ENCODE data around the gene RRAS.
"Not testable (repeated sequence)": the region's sequence is repeated elsewhere in the genome, so short reads cannot be mapped to it uniquely, and the experiment has no call there.

Gene RRAS

DNA sequence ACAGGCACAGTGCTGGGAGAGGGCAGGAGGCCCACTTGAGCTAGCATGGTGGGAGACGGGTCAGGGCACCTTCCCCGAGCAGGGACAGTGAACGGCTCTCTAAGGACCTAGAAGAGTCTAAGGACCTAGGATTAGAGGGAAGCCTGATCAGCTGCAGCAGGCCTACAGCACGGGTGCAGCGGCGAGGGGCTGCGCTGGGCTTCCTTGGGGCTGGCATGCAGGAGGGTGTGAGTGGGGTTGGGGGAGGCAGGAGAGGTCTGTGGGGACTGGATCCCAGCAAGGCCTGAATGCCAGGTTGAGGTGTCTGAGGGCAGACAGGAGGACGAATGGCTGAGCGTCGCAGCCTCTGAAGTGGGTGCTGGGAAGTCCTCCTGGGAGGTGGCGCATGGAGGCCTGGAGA, 5.6 kb upstream of the RRAS start:
- H3K9me3 ChIP-seq (ENCODE audit: control insufficient read depth, insufficient read depth, low read length), result no peaks in the 10 kb centered on the region
- H3K4me1 ChIP-seq (ENCODE audit: control insufficient read depth, insufficient read depth, low read length), result peaks cover 5% of the 10 kb centered on the region
- peaks cover 37% of the 10 kb centered on the region for H3K36me3 ChIP-seq (ENCODE audit: control insufficient read depth, insufficient read depth, low read length)
- no peak overlapping the region for H3K4me3 ChIP-seq (ENCODE audit: low read depth, low read length)
- H3K27me3 ChIP-seq (ENCODE audit: control insufficient read depth, insufficient read depth, low read length), result no peaks in the 10 kb centered on the region
- H3K9ac ChIP-seq (ENCODE audit: low read depth, low read length), result no peak overlapping the region

DNA sequence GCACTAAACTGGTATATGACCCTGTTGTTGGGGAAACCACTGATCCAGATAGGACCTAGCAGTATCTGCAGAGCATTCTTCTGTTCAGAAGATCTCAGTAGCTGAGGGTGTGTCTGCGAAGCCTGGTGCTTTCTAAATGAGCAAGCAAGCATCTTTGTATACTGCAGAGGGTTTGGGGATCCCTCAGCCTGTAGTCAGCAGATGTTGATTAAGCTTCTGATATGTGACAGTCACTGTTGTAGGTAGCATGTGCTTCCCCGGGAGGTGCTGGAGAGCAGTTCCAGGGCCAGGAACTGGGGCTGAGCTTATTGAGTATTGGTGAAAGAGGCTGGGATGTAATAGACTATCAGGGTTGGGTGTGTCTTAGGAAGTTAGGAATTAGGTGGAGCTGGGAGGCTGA, 3.5 kb upstream of the RRAS start:
- H3K9me3 ChIP-seq (ENCODE audit: control insufficient read depth, insufficient read depth, low read length), result no peaks in the 10 kb centered on the region

DNA sequence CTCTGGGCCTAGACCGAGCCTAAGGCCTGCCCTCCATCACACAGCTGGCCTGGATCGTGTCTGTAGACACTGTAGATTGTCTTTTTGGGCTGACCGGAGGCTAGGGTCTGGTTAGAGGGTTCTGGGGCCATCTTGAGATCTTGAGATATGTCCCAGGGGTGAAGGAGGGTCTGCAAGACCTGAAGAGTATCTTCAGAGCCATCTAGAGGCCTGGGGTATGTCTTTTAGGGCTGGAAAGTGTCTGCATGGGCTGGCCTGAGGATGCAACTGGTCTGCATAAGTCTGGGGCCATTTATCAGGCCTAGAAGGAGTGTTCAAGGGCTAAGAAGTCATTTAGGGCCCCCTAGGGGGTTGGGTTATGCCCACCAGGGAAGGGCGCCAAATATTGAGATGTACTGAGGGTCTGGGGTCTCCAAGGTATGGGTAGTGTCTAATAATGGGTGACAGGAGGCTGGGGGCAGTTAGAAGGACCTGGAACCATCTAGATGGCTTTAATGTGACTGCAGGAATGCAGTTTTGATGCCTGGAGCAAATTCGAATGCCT, 2.6 kb upstream of the RRAS start:
- peaks cover 7% of the 10 kb centered on the region for H3K4me1 ChIP-seq (ENCODE audit: control insufficient read depth, insufficient read depth, low read length)
- H3K9ac ChIP-seq (ENCODE audit: low read depth, low read length), result peak overlapping the region; percentile 97

More for the DNA sequence above, 3.5 kb upstream of the RRAS start:
- H3K36me3 ChIP-seq (ENCODE audit: control insufficient read depth, insufficient read depth, low read length), result peaks cover 25% of the 10 kb centered on the region
- H3K9ac ChIP-seq (ENCODE audit: low read depth, low read length), result no peak overlapping the region
- H3K4me1 ChIP-seq (ENCODE audit: control insufficient read depth, insufficient read depth, low read length), result peaks cover 5% of the 10 kb centered on the region
- no peak overlapping the region for H3K4me3 ChIP-seq (ENCODE audit: low read depth, low read length)
- H3K27me3 ChIP-seq (ENCODE audit: control insufficient read depth, insufficient read depth, low read length), result no peaks in the 10 kb centered on the region

DNA sequence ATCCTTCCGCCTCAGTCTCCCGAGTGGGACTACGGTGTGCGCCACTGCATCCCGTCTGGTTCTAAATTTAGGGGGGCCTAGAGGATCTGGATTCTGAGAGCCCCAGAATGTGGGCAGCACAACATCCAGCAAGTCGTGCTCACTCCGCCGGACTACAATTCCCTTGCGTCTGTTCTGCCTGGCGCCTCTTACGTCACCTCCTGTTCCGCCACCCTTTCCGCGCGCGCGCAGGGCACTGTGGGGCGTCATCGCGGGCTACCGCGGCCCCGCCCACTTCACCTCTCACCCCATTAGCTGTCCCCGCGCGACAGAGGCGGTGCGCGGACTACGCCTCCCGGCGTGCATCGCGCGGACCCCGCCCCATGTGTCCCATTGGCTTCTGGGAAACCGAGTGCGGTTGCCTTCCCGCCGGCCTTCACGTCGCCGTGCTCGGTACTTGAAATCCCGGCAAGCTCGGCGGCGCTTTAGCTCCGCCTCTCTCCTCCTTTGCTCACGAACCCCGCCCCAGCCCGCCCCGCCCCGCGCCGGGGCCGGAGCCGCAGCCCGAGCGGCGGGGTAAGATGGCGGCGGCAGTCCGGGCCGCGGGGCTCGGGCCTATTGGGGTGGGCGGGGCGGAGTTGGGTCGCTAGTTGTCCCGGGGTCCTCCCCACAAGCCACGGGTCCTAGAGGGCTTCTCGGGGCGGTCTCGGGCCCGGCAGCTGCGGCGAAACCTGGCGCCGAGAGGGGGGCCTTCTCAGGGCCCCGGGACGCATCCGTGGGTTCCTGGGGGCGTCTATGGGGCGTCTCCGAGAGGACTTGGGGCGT, 1.9 kb upstream of the RRAS start, which contains the start of gene SCAF1:
Gene SCAF1, plus strand, starts transcription at position 522 of the 804 bp plus-strand sequence. CDS start 2,818 bp downstream, outside the sequence.
- H3K4me3 ChIP-seq (ENCODE audit: low read depth, low read length), result peak within 1 kb of the TSS; percentile 99
- H3K9ac ChIP-seq (ENCODE audit: low read depth, low read length), result peak within 1 kb of the TSS; percentile 97
- H3K4me1 ChIP-seq (ENCODE audit: control insufficient read depth, insufficient read depth, low read length), result peaks cover 7% of the 10 kb centered on the region

More for the DNA sequence above, 2.6 kb upstream of the RRAS start:
- H3K4me3 ChIP-seq (ENCODE audit: low read depth, low read length), result peak overlapping the region; percentile 99
- H3K9me3 ChIP-seq (ENCODE audit: control insufficient read depth, insufficient read depth, low read length), result no peaks in the 10 kb centered on the region
- H3K27me3 ChIP-seq (ENCODE audit: control insufficient read depth, insufficient read depth, low read length), result no peaks in the 10 kb centered on the region
- H3K36me3 ChIP-seq (ENCODE audit: control insufficient read depth, insufficient read depth, low read length), result peaks cover 25% of the 10 kb centered on the region

DNA sequence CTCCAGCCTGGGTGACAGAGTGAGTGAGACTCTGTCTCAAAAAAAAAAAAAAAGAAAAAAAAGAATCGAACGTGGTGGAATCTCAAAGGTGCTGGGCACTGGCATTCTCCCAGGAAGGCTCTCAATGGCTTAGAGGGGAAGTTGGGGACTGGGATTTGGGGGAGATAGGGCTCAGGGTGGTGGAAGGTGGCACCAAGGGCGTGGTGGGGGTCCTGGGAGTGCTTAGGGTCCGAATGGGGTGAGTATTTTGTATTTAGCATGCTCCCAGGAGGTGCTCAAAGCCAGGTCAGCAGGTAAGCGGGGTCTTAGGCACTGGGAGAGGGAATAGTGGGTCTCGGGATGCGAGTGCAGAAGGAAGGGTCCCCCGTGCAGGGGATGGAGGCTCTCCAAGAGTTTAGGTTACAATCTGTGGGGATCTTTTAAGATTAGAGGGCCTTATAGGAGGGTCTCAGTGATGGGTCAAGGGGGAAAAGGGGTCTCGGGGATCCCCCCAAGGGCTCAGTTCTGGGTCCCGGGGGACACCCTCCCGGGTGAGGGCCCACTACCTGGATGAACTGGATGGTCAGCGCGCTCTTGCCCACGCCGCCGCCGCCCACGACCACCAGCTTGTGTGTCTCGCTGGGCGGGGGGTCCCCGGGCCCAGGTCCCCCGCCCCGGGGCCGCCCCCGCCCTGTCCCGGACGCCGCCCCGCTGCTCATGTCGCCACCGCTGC, 386 bp downstream of the RRAS start:
- no peaks in the 10 kb centered on the region for H3K9me3 ChIP-seq (ENCODE audit: control insufficient read depth, insufficient read depth, low read length)
- H3K4me3 ChIP-seq (ENCODE audit: low read depth, low read length), result peak overlapping the region; percentile 50
- H3K4me1 ChIP-seq (ENCODE audit: control insufficient read depth, insufficient read depth, low read length), result peaks cover 7% of the 10 kb centered on the region
- peaks cover 4% of the 10 kb centered on the region for H3K36me3 ChIP-seq (ENCODE audit: control insufficient read depth, insufficient read depth, low read length)
- H3K9ac ChIP-seq (ENCODE audit: low read depth, low read length), result no peak overlapping the region
- H3K27me3 ChIP-seq (ENCODE audit: control insufficient read depth, insufficient read depth, low read length), result no peaks in the 10 kb centered on the region

More for the DNA sequence above, 1.9 kb upstream of the RRAS start, which contains the start of gene SCAF1:
- Histone ChIP-seq H3K36me3 (ENCODE audit: control insufficient read depth, insufficient read depth, low read length) (peaks cover 19% of the 10 kb centered on the region), H3K9me3 (ENCODE audit: control insufficient read depth, insufficient read depth, low read length) (no peaks in the 10 kb centered on the region), H3K27me3 (ENCODE audit: control insufficient read depth, insufficient read depth, low read length) (no peaks in the 10 kb centered on the region)

DNA sequence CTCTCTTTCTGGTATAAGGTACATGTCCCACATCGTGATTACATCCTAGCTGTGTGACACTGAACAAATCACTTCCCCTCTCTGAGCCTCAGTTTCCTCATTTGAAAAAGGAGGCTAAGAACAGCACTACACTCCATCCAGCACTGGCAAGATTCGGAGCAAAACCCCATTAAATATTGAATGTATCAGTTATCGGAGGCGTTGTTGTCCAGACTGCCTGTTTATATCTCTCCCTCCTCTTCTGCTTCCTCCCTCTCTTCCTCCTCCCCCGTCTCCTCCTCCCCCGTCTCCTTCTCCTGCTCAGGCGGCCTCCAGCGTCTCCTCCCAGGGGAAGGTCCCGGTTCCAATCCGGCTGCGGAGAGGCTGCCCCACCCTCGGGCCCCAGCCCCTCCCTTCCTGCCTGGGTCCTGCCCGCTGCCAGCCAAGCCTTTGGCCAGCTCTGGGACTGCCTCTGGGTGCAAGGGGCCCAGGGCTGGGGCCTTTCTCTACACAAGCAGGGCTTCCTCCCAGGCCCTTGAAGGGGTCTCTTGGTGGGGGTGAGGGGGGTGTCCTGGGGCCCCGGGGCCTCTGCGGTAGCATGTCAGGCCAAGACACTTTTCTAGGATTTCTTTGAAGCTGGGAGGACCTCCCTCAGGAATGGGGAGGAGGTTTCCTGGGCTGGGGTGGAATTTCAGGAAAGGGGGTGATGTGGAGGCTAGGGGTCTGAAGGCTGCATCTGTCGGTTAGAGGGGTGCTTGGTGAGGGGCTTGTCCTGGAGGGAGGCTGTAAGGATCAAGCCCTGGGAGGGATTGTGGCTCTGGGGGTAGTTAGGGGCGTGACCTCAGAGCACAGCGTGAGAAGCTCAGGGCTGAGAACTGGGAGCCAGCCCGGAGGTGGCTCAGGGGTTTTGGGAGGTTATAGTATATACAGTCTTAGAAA, 1.9 kb downstream of the RRAS start:
- Histone ChIP-seq H3K4me1 (ENCODE audit: control insufficient read depth, insufficient read depth, low read length) (peaks cover 5% of the 10 kb centered on the region), H3K36me3 (ENCODE audit: control insufficient read depth, insufficient read depth, low read length) (peaks cover 4% of the 10 kb centered on the region), H3K27me3 (ENCODE audit: control insufficient read depth, insufficient read depth, low read length) (no peaks in the 10 kb centered on the region), H3K9me3 (ENCODE audit: control insufficient read depth, insufficient read depth, low read length) (no peaks in the 10 kb centered on the region), H3K9ac (ENCODE audit: low read depth, low read length) (no peak overlapping the region), H3K4me3 (ENCODE audit: low read depth, low read length) (peak overlapping the region; percentile 76)

DNA sequence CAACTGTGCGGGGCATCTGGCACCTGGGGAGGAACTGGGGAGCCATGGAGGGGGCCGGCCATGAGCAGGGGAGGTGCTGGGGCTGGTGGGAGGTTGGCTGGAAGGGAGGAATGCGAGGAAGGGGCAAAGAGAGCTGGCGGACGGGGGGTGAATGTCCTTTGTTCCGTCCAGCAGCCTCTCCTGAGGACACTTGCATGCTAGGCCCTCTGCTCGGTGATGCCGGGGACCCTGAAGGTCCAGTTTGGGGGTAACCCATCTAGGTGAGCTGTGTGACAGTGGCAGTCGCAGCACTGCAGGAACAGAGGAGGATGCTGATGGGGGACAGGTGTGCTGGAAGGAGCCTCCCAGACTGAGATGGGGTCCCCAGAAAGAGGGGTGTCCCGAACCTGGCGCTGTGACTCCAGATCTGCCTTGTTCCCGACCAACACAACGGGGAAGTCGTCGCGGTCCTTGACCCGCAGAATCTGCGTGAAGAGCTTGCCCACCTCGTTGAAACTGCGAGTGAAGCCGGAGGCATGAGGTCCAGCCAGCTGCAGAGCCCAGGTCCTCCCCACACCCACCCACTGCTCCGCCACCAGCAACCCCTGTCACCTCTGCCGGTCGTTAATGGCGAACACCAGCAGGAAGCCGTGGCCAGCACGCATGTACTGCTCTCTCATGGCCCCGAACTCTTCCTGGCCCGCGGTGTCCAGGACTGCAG, 3.6 kb downstream of the RRAS start:
- H3K9me3 ChIP-seq (ENCODE audit: control insufficient read depth, insufficient read depth, low read length), result no peaks in the 10 kb centered on the region
- H3K9ac ChIP-seq (ENCODE audit: low read depth, low read length), result no peak overlapping the region
- H3K4me3 ChIP-seq (ENCODE audit: low read depth, low read length), result no peak overlapping the region
- H3K4me1 ChIP-seq (ENCODE audit: control insufficient read depth, insufficient read depth, low read length), result peaks cover 2% of the 10 kb centered on the region
- H3K27me3 ChIP-seq (ENCODE audit: control insufficient read depth, insufficient read depth, low read length), result no peaks in the 10 kb centered on the region
- H3K36me3 ChIP-seq (ENCODE audit: control insufficient read depth, insufficient read depth, low read length), result no peaks in the 10 kb centered on the region

DNA sequence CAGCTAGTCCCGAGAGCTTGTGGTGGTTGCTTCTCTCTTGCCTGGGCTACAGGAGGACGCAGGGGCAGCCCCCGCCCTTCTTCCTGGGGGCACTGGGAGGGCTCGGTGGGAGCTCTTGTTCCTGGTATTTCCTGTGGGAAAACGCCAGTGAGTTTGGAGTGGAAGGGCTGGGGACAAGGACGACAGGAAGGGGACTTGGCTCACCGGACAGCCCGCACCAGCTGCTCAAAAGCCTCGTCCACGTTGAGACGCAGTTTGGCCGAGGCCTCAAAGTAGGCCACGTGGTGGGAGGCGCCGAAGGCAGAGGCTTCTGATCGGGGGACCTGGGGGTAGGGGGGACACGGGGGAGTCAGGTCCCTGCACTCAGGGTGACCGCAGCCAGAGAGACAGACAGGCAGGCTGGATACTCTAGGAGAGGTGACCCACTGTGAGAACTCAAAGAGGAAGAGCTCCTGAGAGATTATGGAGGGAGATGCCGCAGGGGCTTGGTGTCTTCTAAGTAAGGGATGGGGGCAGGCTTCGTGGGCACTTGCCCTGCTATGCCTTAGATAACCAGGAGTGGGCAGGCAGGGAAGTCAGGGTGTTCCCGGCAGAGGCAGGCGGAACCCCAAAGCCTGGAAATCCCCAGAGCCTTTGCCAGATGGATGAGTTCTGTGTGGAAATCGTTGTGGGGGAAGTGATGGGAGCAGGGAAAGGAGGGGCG, 4.3 kb downstream of the RRAS start:
- Histone ChIP-seq H3K4me1 (ENCODE audit: control insufficient read depth, insufficient read depth, low read length) (peaks cover 2% of the 10 kb centered on the region), H3K9ac (ENCODE audit: low read depth, low read length) (no peak overlapping the region), H3K36me3 (ENCODE audit: control insufficient read depth, insufficient read depth, low read length) (no peaks in the 10 kb centered on the region), H3K9me3 (ENCODE audit: control insufficient read depth, insufficient read depth, low read length) (no peaks in the 10 kb centered on the region), H3K27me3 (ENCODE audit: control insufficient read depth, insufficient read depth, low read length) (no peaks in the 10 kb centered on the region), H3K4me3 (ENCODE audit: low read depth, low read length) (no peak overlapping the region)

DNA sequence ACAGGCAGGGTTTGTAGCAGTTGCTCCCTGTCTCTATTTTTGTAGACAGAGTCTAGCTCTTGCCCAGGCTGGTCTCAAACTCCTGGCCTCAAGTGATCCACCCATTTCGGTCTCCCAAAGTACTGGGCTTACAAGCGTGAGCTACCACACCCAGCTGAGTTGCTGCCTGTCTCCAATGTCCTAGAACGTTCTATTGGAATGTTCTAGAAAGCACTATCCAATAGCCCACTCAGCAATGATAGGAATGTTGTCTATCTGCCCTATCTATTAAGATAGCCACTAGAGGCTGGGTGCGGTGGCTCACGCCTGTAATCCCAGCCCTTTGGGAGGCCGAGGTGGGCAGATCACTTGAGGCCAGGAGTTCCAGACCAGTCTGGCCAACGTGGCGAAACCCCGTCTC, 6.7 kb downstream of the RRAS start:
- H3K9me3 ChIP-seq (ENCODE audit: control insufficient read depth, insufficient read depth, low read length); H3K4me1 ChIP-seq (ENCODE audit: control insufficient read depth, insufficient read depth, low read length); H3K36me3 ChIP-seq (ENCODE audit: control insufficient read depth, insufficient read depth, low read length); H3K27me3 ChIP-seq (ENCODE audit: control insufficient read depth, insufficient read depth, low read length); H3K9ac ChIP-seq (ENCODE audit: low read depth, low read length); H3K4me3 ChIP-seq (ENCODE audit: low read depth, low read length): not testable (repeated sequence)

DNA sequence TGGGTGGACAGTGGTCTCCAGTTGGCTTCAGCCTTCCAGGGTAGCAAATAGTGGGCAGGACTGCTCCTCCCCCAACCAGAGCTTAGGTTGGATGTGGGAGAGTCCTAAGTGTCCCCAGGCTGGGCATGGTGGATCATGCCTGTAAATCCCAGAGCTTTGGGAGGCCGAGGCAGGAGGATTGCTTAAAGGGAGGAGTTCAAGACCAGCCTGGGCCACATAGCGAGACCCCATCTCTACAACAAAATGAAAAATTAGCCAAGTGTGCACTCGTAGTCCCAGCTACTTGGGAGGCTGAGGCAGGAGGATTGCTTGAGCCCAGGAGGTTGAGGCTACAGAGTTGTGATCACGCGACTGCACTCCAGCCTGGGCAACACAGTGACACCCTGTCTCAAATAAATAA, 7.4 kb downstream of the RRAS start:
- H3K9me3 ChIP-seq (ENCODE audit: control insufficient read depth, insufficient read depth, low read length), result no peaks in the 10 kb centered on the region
- H3K27me3 ChIP-seq (ENCODE audit: control insufficient read depth, insufficient read depth, low read length), result no peaks in the 10 kb centered on the region
- no peaks in the 10 kb centered on the region for H3K36me3 ChIP-seq (ENCODE audit: control insufficient read depth, insufficient read depth, low read length)
- H3K4me1 ChIP-seq (ENCODE audit: control insufficient read depth, insufficient read depth, low read length), result no peaks in the 10 kb centered on the region
- H3K9ac ChIP-seq (ENCODE audit: low read depth, low read length), result no peak overlapping the region
- no peak overlapping the region for H3K4me3 ChIP-seq (ENCODE audit: low read depth, low read length)
